NCI-H345 treated with DMSO at 0.1 percent for 48 hours (cell line): Measurements from ENCODE around the gene FLT3.
"Not testable (repeated sequence)": the region's sequence is repeated elsewhere in the genome, so short reads cannot be mapped to it uniquely, and the experiment has no call there.

Experiments
- DNase-seq: peaks from one replicate; lab custom pipeline; 2025; ENCODE audit not compliant: unreplicated experiment; lab: John Stamatoyannopoulos, UW

FLT3 gene

GRCh38 chr13:27975564-27976361, 124.6 kb downstream of the FLT3 start:
- DNase-seq = no peak

GRCh38 chr13:27973961-27974662, 126.3 kb downstream of the FLT3 start:
- DNase-seq = no peak

- DNase-seq = no peak
Measured at GRCh38 chr13:27973291-27973690, 127.1 kb downstream of the FLT3 start.

GRCh38 chr13:27972478-27972820, 127.9 kb downstream of the FLT3 start:
- DNase-seq = no peak

GRCh38 chr13:27971776-27972477, 128.4 kb downstream of the FLT3 start:
- DNase-seq = no peak

- no peak for DNase-seq
Measured at GRCh38 chr13:27971236-27971645, 129.1 kb downstream of the FLT3 start.

- DNase-seq = no peak
Measured at GRCh38 chr13:27970382-27971235, 129.8 kb downstream of the FLT3 start.

- DNase-seq = no peak
Measured at GRCh38 chr13:27969866-27970229, 130.5 kb downstream of the FLT3 start.

GRCh38 chr13:27969082-27969865, 131.1 kb downstream of the FLT3 start, which contains the start of gene CDX2:
Gene CDX2 (minus strand): TSS chr13:27969315. CDS start chr13:27969006, 309 bp downstream.
- DNase-seq = no peak

- no peak for DNase-seq
Measured at GRCh38 chr13:27968316-27969081, 131.9 kb downstream of the FLT3 start.

GRCh38 chr13:27967736-27968315, 132.6 kb downstream of the FLT3 start:
- no peak for DNase-seq

- no peak for DNase-seq
Measured at GRCh38 chr13:27967203-27967735, 133.1 kb downstream of the FLT3 start.

GRCh38 chr13:27966641-27967202, 133.7 kb downstream of the FLT3 start:
- DNase-seq = no peak

- DNase-seq = no peak
Measured at GRCh38 chr13:27965740-27966640, 134.4 kb downstream of the FLT3 start.

- no peak for DNase-seq
Measured at GRCh38 chr13:27965343-27965739, 135.0 kb downstream of the FLT3 start.

- no peak for DNase-seq
Measured at GRCh38 chr13:27964741-27965323, 135.5 kb downstream of the FLT3 start.

GRCh38 chr13:27964206-27964605, 136.2 kb downstream of the FLT3 start:
- DNase-seq = not testable (repeated sequence)
